ENCODE data around the gene MAPK10. TPM values are rescaled to one million over a fixed set of nuclear protein-coding genes. Genes with fewer than 3 reads are reported as not detected.

Gene MAPK10
- polyA plus RNA-seq, 2 of the 4 experiments (the other 2 are of a cell fraction) = 1.4 to 3.4 TPM

DNA sequence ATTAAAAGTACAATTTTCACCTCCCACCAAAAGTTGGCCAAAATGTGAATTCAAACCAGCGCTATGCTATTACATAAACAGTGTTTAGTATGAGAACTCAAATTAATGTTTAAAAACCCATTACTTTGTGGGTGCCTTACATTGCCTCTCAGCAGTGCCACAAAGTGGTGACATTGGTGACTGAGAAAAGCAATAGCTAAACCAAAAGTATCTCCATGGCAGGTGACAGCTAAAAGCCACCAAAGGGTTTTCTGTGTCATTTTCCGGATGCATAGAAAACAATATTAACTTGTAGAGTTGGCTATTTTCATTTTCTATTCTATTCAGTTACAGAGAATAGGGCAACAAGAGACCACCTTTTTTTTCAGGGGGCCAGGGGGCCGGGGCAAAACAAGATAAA, 261.2 kb downstream of the MAPK10 start:
- WGBS (ENCODE audit: missing lambda C conversion rate) = 34% methylated on average over 3 of the region's 3 CpGs
- no peak for DNase-seq (ENCODE audit: low read depth in 1 of 2, low spot score in 1 of 2)

DNA sequence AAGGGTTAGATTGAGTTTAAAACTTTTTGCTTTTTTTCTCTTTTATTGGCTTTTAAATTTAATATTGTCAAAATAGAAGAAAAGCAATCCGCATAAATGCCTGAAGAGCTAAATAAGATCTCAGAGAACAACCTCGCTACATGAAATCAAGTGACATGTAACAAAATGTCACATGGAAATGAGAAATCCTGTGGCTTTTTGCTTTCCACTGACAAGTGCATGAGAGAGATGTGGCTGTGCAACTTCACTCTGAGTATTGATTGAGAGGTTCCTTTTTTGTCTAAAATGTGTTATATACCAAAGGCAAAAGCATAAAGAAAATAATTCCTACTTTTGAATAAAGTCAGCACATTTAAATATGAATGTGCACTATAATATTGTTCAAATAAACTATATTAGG, 263.5 kb downstream of the MAPK10 start:
- H3K4me2 ChIP-seq = no peak overlapping the region
- H3K4me3 ChIP-seq = no peak overlapping the region
- ChIA-PET CTCF (no interaction called here), POLR2A (no interaction called here)
- H3K9me3 ChIP-seq = no peaks in the 10 kb centered on the region
- WGBS (ENCODE audit: missing lambda C conversion rate) = 98% methylated on average over 2 of the region's 2 CpGs
- FAIRE-seq (no peak), ATAC-seq (no peak), DNase-seq (ENCODE audit: low read depth in 1 of 2, low spot score in 1 of 2) (no peak)
- H3K4me1 ChIP-seq = peaks cover 28% of the 10 kb centered on the region
- H3K27ac ChIP-seq = no peak overlapping the region
- TF ChIP-seq RFX5 (IDR thresholded peaks at IDR 0.05) (no peak), CEBPB (IDR thresholded peaks at IDR 0.05) (no peak), FOXS1 (CRISPR knock-in tag; IDR thresholded peaks at IDR 0.05) (no peak), HOXB5 (CRISPR knock-in tag; IDR thresholded peaks at IDR 0.05) (no peak), ESRRA (IDR thresholded peaks at IDR 0.05; ENCODE audit: borderline replicate concordance, low read length) (no peak), CHD2 (IDR thresholded peaks at IDR 0.05; ENCODE audit: low read length, partially characterized antibody) (no peak), FOSL2 (IDR thresholded peaks at IDR 0.05) (no peak), FOSL2 (CRISPR knock-in tag; IDR thresholded peaks at IDR 0.05) (no peak), JUNB (IDR thresholded peaks at IDR 0.05) (no peak), CBX8 (IDR thresholded peaks at IDR 0.05) (no peak), HEYL (CRISPR knock-in tag; IDR thresholded peaks at IDR 0.05) (no peak), KDM5A (IDR thresholded peaks at IDR 0.05) (no peak), MAZ (IDR thresholded peaks at IDR 0.05; ENCODE audit: borderline replicate concordance, low read depth, low read length) (no peak), TP53 (CRISPR knock-in tag; IDR thresholded peaks at IDR 0.05) (no peak), CBX2 (IDR thresholded peaks at IDR 0.05; ENCODE audit: borderline replicate concordance, low read depth) (no peak)
- TF ChIP-seq, protein P1, sequence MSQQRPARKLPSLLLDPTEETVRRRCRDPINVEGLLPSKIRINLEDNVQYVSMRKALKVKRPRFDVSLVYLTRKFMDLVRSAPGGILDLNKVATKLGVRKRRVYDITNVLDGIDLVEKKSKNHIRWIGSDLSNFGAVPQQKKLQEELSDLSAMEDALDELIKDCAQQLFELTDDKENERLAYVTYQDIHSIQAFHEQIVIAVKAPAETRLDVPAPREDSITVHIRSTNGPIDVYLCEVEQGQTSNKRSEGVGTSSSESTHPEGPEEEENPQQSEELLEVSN (IDR thresholded peaks at IDR 0.05; ENCODE audit: borderline replicate concordance, low read depth) = no peak
- TF ChIP-seq, protein P2, sequence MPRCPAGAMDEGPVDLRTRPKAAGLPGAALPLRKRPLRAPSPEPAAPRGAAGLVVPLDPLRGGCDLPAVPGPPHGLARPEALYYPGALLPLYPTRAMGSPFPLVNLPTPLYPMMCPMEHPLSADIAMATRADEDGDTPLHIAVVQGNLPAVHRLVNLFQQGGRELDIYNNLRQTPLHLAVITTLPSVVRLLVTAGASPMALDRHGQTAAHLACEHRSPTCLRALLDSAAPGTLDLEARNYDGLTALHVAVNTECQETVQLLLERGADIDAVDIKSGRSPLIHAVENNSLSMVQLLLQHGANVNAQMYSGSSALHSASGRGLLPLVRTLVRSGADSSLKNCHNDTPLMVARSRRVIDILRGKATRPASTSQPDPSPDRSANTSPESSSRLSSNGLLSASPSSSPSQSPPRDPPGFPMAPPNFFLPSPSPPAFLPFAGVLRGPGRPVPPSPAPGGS (IDR thresholded peaks at IDR 0.05) = no peak
- TF ChIP-seq, protein P3, sequence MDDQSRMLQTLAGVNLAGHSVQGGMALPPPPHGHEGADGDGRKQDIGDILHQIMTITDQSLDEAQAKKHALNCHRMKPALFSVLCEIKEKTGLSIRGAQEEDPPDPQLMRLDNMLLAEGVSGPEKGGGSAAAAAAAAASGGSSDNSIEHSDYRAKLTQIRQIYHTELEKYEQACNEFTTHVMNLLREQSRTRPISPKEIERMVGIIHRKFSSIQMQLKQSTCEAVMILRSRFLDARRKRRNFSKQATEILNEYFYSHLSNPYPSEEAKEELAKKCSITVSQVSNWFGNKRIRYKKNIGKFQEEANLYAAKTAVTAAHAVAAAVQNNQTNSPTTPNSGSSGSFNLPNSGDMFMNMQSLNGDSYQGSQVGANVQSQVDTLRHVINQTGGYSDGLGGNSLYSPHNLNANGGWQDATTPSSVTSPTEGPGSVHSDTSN (IDR thresholded peaks at IDR 0.05) = no peak
- TF ChIP-seq, protein P4, sequence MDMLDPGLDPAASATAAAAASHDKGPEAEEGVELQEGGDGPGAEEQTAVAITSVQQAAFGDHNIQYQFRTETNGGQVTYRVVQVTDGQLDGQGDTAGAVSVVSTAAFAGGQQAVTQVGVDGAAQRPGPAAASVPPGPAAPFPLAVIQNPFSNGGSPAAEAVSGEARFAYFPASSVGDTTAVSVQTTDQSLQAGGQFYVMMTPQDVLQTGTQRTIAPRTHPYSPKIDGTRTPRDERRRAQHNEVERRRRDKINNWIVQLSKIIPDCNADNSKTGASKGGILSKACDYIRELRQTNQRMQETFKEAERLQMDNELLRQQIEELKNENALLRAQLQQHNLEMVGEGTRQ (IDR thresholded peaks at IDR 0.05) = no peak
- TF ChIP-seq, protein P5, sequence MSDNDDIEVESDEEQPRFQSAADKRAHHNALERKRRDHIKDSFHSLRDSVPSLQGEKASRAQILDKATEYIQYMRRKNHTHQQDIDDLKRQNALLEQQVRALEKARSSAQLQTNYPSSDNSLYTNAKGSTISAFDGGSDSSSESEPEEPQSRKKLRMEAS (IDR thresholded peaks at IDR 0.05) = no peak

More for the DNA sequence above, 261.2 kb downstream of the MAPK10 start:
- no peaks in the 10 kb centered on the region for H3K9me3 ChIP-seq
- H3K4me1 ChIP-seq = peaks cover 8% of the 10 kb centered on the region; the same call in 2 of the 3 replicates
- no peak overlapping the region for H3K4me2 ChIP-seq
- H3K27ac ChIP-seq = no peak overlapping the region
- H3K4me3 ChIP-seq = no peak overlapping the region
- no peak for FAIRE-seq
- CTCF ChIA-PET = no interaction called here
- ATAC-seq = no peak
- no peak for TF ChIP-seq RCOR1 (IDR thresholded peaks at IDR 0.05; ENCODE audit: low read depth, low read length)
- TF ChIP-seq EP300 (IDR thresholded peaks at IDR 0.05) = no peak
- TF ChIP-seq, protein P6, sequence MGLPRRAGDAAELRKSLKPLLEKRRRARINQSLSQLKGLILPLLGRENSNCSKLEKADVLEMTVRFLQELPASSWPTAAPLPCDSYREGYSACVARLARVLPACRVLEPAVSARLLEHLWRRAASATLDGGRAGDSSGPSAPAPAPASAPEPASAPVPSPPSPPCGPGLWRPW (IDR thresholded peaks at IDR 0.05) = no peak
- no peak for TF ChIP-seq ZFP36 (IDR thresholded peaks at IDR 0.05; ENCODE audit: borderline replicate concordance, partially characterized antibody)
- TF ChIP-seq, protein P4 (IDR thresholded peaks at IDR 0.05) = no peak
- no peak for TF ChIP-seq NPAS2 (CRISPR knock-in tag; IDR thresholded peaks at IDR 0.05; ENCODE audit: borderline replicate concordance)
- TF ChIP-seq RFX5 (IDR thresholded peaks at IDR 0.05) = no peak
- TF ChIP-seq EHF (CRISPR knock-in tag; IDR thresholded peaks at IDR 0.05) = no peak
- no peak for TF ChIP-seq RARB (CRISPR knock-in tag; IDR thresholded peaks at IDR 0.05)
- no peak for TF ChIP-seq HOXB13 (CRISPR knock-in tag; IDR thresholded peaks at IDR 0.05; ENCODE audit: low read depth)
- TF ChIP-seq, protein P7, sequence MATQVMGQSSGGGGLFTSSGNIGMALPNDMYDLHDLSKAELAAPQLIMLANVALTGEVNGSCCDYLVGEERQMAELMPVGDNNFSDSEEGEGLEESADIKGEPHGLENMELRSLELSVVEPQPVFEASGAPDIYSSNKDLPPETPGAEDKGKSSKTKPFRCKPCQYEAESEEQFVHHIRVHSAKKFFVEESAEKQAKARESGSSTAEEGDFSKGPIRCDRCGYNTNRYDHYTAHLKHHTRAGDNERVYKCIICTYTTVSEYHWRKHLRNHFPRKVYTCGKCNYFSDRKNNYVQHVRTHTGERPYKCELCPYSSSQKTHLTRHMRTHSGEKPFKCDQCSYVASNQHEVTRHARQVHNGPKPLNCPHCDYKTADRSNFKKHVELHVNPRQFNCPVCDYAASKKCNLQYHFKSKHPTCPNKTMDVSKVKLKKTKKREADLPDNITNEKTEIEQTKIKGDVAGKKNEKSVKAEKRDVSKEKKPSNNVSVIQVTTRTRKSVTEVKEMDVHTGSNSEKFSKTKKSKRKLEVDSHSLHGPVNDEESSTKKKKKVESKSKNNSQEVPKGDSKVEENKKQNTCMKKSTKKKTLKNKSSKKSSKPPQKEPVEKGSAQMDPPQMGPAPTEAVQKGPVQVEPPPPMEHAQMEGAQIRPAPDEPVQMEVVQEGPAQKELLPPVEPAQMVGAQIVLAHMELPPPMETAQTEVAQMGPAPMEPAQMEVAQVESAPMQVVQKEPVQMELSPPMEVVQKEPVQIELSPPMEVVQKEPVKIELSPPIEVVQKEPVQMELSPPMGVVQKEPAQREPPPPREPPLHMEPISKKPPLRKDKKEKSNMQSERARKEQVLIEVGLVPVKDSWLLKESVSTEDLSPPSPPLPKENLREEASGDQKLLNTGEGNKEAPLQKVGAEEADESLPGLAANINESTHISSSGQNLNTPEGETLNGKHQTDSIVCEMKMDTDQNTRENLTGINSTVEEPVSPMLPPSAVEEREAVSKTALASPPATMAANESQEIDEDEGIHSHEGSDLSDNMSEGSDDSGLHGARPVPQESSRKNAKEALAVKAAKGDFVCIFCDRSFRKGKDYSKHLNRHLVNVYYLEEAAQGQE (IDR thresholded peaks at IDR 0.05) = no peak
- TF ChIP-seq KDM1A (IDR thresholded peaks at IDR 0.05; ENCODE audit: low read depth) = no peak
- POLR2A ChIA-PET = no interaction called here
